HG03354 (cell line): ENCODE measurements around the gene RFX1.
"Not testable (repeated sequence)": the region's sequence is repeated elsewhere in the genome, so short reads cannot be mapped to it uniquely, and the experiment has no call there.

Experiments used
- ATAC-seq: cut with Tn5 transposase; IDR thresholded peaks from one replicate; pipeline ENCODE4 v1.9.1; 2021; ENCODE audit warnings: mild to moderate bottlenecking; ENCODE audit not compliant: unreplicated experiment, poor library complexity, severe bottlenecking

The RFX1 gene

GRCh38 chr19:13981467-13981866 lies 24.7 kb downstream of the RFX1 start:
- no peak for ATAC-seq

GRCh38 chr19:13981021-13981420 lies 25.1 kb downstream of the RFX1 start:
- ATAC-seq: no peak

- ATAC-seq: no peak
Measured at GRCh38 chr19:13980340-13980739, 25.8 kb downstream of the RFX1 start.

GRCh38 chr19:13979686-13980085 lies 26.4 kb downstream of the RFX1 start:
- no peak for ATAC-seq

- no peak for ATAC-seq
Measured at GRCh38 chr19:13979244-13979615, 26.9 kb downstream of the RFX1 start.

- no peak for ATAC-seq
Measured at GRCh38 chr19:13978351-13979243, 27.5 kb downstream of the RFX1 start.

GRCh38 chr19:13977803-13978202 lies 28.3 kb downstream of the RFX1 start:
- ATAC-seq: no peak

- no peak for ATAC-seq
Measured at GRCh38 chr19:13976446-13976845, 29.7 kb downstream of the RFX1 start.

GRCh38 chr19:13975870-13976269 lies 30.2 kb downstream of the RFX1 start:
- no peak for ATAC-seq

- ATAC-seq: no peak
Measured at GRCh38 chr19:13974073-13974472, 32.0 kb downstream of the RFX1 start.

GRCh38 chr19:13973479-13973878 lies 32.6 kb downstream of the RFX1 start:
- not testable (repeated sequence) for ATAC-seq

- no peak for ATAC-seq
Measured at GRCh38 chr19:13972368-13973155, 33.6 kb downstream of the RFX1 start.

GRCh38 chr19:13971868-13972267 lies 34.3 kb downstream of the RFX1 start:
- not testable (repeated sequence) for ATAC-seq

- no peak for ATAC-seq
Measured at GRCh38 chr19:13969897-13970296, 36.2 kb downstream of the RFX1 start.

- ATAC-seq: no peak
Measured at GRCh38 chr19:13968999-13969398, 37.1 kb downstream of the RFX1 start.

- ATAC-seq: no peak
Measured at GRCh38 chr19:13968383-13968935, 37.7 kb downstream of the RFX1 start.

GRCh38 chr19:13967206-13967605 lies 38.9 kb downstream of the RFX1 start:
- not testable (repeated sequence) for ATAC-seq

- no peak for ATAC-seq
Measured at GRCh38 chr19:13966684-13967128, 39.4 kb downstream of the RFX1 start.

- no peak for ATAC-seq
Measured at GRCh38 chr19:13965926-13966683, 40.0 kb downstream of the RFX1 start.

- no peak for ATAC-seq
Measured at GRCh38 chr19:13965377-13965896, 40.7 kb downstream of the RFX1 start.
